ENCODE results near the gene CRELD2. TPM values are rescaled to one million over a fixed set of nuclear protein-coding genes. Genes with fewer than 3 reads are reported as not detected.

CRELD2 gene
- polyA plus RNA-seq, 3 donors: 20.3 to 33.2 (median 27.6) TPM

DNA sequence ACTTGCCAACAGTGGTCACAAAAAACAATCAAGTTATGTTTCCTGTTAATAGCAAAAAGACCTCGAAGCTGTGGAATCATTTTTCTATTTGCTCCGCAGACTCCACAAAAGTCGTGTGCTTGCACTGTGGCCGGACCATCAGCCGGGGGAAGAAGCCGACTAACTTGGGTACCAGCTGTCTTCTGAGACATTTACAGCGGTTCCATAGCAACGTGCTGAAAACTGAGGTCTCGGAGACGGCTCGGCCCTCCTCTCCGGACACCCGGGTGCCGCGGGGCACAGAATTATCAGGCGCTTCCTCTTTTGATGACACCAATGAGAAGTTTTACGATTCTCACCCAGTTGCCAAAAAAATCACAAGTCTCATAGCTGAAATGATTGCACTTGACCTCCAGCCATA is 33.2 kb upstream of the CRELD2 start:
- H4K20me1 ChIP-seq (ENCODE audit: insufficient read depth, low read length): peaks cover 26% of the 10 kb centered on the region
- no peak overlapping the region for H3K9ac ChIP-seq (ENCODE audit: insufficient read depth, low read length, poor library complexity, severe bottlenecking)
- H3K4me1 ChIP-seq (ENCODE audit: control insufficient read depth in 1 of 2, insufficient read depth in 2 of 2, low read length in 2 of 2): no peaks in the 10 kb centered on the region
- peaks cover 23 to 61% (median 44%) of the 10 kb centered on the region in 7 donors for H3K9me3 Mint-ChIP-seq
- no peak overlapping the region for H3K4me3 ChIP-seq (replicated peaks in 1 of 3; ENCODE audit: low read depth in 2 of 3, low read length in 3 of 3)
- H3K27me3 ChIP-seq (ENCODE audit: control insufficient read depth in 2 of 2, insufficient read depth in 2 of 2, low read length in 2 of 2): no peaks in the 10 kb centered on the region
- TF ChIP-seq, protein P1, sequence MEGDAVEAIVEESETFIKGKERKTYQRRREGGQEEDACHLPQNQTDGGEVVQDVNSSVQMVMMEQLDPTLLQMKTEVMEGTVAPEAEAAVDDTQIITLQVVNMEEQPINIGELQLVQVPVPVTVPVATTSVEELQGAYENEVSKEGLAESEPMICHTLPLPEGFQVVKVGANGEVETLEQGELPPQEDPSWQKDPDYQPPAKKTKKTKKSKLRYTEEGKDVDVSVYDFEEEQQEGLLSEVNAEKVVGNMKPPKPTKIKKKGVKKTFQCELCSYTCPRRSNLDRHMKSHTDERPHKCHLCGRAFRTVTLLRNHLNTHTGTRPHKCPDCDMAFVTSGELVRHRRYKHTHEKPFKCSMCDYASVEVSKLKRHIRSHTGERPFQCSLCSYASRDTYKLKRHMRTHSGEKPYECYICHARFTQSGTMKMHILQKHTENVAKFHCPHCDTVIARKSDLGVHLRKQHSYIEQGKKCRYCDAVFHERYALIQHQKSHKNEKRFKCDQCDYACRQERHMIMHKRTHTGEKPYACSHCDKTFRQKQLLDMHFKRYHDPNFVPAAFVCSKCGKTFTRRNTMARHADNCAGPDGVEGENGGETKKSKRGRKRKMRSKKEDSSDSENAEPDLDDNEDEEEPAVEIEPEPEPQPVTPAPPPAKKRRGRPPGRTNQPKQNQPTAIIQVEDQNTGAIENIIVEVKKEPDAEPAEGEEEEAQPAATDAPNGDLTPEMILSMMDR (IDR thresholded peaks at IDR 0.05): no peak
- WGBS (ENCODE audit: insufficient coverage): over 99% methylated on average over 16 of the region's 17 CpGs
- intact Hi-C loops (cut with micrococcal nuclease): no loop called here
- no peak overlapping the region for H3K4me3 Mint-ChIP-seq
- H3K9me3 ChIP-seq (replicated peaks in 1 of 2; ENCODE audit: control insufficient read depth in 1 of 2, insufficient read depth in 1 of 2, low read length in 2 of 2): peaks cover 28 to 62% of the 10 kb centered on the region in 2 donors
- no peak overlapping the region for H3K4me2 ChIP-seq (replicated peaks; ENCODE audit: extremely low read depth, low read length, poor library complexity, severe bottlenecking)
- peaks cover 72% of the 10 kb centered on the region for H3K79me2 ChIP-seq (ENCODE audit: insufficient read depth, low read length)
- H3K36me3 Mint-ChIP-seq: peaks cover 71 to 86% of the 10 kb centered on the region in 2 donors
- peaks cover 0 to 2% (median 0%) of the 10 kb centered on the region in 3 donors for H3K27me3 Mint-ChIP-seq (ENCODE audit: low read depth in 3 of 3)
- no peak for DNase-seq
- no peak overlapping the region for H3K27ac ChIP-seq (ENCODE audit: low read depth in 1 of 2, low read length in 2 of 2)
- no peak overlapping the region for H3K27ac Mint-ChIP-seq
- H3K36me3 ChIP-seq (replicated peaks in 1 of 2; ENCODE audit: control insufficient read depth in 1 of 2, insufficient read depth in 2 of 2, low read length in 2 of 2): peaks cover 37 to 80% of the 10 kb centered on the region in 2 donors
- no peak overlapping the region for H2AFZ ChIP-seq (ENCODE audit: insufficient read depth, low read depth, low read length, poor library complexity, severe bottlenecking)
- H3K4me1 Mint-ChIP-seq: peaks cover 5% of the 10 kb centered on the region

DNA sequence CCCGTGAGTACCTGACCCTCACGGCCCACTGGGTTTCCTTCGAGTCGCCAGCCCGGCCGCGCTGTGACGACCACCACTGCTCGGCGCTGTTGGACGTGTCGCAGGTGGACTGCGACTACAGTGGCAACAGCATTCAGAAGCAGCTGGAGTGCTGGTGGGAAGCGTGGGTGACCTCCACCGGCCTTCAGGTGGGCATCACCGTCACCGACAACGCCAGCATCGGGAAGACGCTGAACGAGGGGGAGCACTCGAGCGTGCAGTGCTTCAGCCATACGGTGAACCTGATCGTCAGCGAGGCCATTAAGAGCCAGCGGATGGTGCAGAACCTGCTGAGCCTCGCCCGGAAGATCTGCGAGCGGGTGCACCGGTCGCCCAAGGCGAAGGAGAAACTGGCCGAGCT is 32.6 kb upstream of the CRELD2 start:
- peaks cover 66% of the 10 kb centered on the region for H3K79me2 ChIP-seq (ENCODE audit: insufficient read depth, low read length)
- intact Hi-C loops (cut with micrococcal nuclease): no loop called here
- TF ChIP-seq, protein P1 (IDR thresholded peaks at IDR 0.05): no peak
- H4K20me1 ChIP-seq (ENCODE audit: insufficient read depth, low read length): peaks cover 20% of the 10 kb centered on the region
- peaks cover 2% of the 10 kb centered on the region for H3K4me1 Mint-ChIP-seq
- no peak overlapping the region for H3K4me3 ChIP-seq (replicated peaks in 1 of 3; ENCODE audit: low read depth in 2 of 3, low read length in 3 of 3)
- no peak for DNase-seq
- no peak overlapping the region for H3K4me3 Mint-ChIP-seq
- no peak overlapping the region for H3K27ac Mint-ChIP-seq
- no peak overlapping the region for H3K27ac ChIP-seq (ENCODE audit: low read depth in 1 of 2, low read length in 2 of 2)
- peaks cover 28 to 68% of the 10 kb centered on the region in 2 donors for H3K9me3 ChIP-seq (replicated peaks in 1 of 2; ENCODE audit: control insufficient read depth in 1 of 2, insufficient read depth in 1 of 2, low read length in 2 of 2)
- WGBS (ENCODE audit: insufficient coverage): 99% methylated on average over 35 of the region's 35 CpGs
- peaks cover 29 to 65% (median 49%) of the 10 kb centered on the region in 7 donors for H3K9me3 Mint-ChIP-seq
- no peak overlapping the region for H3K9ac ChIP-seq (ENCODE audit: insufficient read depth, low read length, poor library complexity, severe bottlenecking)
- peaks cover 73 to 92% of the 10 kb centered on the region in 2 donors for H3K36me3 Mint-ChIP-seq
- H3K27me3 Mint-ChIP-seq (ENCODE audit: low read depth in 3 of 3): peaks cover 0 to 2% (median 0%) of the 10 kb centered on the region in 3 donors
- no peak overlapping the region for H2AFZ ChIP-seq (ENCODE audit: insufficient read depth, low read depth, low read length, poor library complexity, severe bottlenecking)
- no peak overlapping the region for H3K4me2 ChIP-seq (replicated peaks; ENCODE audit: extremely low read depth, low read length, poor library complexity, severe bottlenecking)
- no peaks in the 10 kb centered on the region for H3K4me1 ChIP-seq (ENCODE audit: control insufficient read depth in 1 of 2, insufficient read depth in 2 of 2, low read length in 2 of 2)
- H3K27me3 ChIP-seq (ENCODE audit: control insufficient read depth in 2 of 2, insufficient read depth in 2 of 2, low read length in 2 of 2): no peaks in the 10 kb centered on the region
- H3K36me3 ChIP-seq (replicated peaks in 1 of 2; ENCODE audit: control insufficient read depth in 1 of 2, insufficient read depth in 2 of 2, low read length in 2 of 2): peaks cover 37 to 86% of the 10 kb centered on the region in 2 donors

Measured in CD14-positive monocyte (primary cell).